ENCODE measurements around the gene SLC11A2.
"Not testable (repeated sequence)": the region's sequence is repeated elsewhere in the genome, so short reads cannot be mapped to it uniquely, and the experiment has no call there.

SLC11A2 gene

DNA sequence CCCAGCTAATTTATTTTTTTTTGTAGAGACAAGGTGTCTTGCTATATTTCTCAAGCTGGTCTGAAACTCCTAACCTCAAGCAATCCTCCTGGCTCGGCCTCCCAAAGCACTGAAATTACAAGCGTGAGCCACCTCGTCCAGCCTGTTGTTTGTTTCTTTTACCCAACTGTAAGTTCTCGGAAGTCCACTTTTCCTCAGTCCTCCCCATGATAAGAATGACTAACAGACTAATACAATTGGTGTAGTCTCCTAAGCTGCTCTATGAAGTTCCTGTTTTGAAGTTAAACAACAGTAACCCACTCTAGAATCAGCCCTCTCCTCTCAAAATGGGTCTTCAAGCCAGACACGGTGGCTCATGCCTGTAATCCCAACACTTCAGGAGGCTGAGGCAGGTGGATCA is 37.3 kb downstream of the SLC11A2 start:
- no peak for DNase-seq

DNA sequence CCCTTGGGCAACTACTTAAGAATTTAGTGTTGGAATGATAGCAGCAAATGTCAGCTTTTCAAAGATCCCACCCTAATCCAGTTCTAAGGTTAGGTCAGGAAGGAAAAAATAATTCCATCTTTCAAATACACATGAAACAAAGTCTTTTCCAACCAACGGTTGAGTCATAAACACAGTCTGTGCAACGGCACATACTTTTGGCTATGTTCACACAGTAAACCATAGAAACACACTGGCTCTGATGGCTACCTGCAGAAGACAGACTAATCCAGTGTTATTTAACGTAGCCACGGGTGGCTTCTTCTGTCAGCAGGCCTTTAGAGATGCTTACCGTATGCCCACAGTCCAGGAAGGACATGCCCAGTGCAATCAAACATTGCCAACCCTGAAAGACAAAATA is 38.1 kb downstream of the SLC11A2 start:
- DNase-seq, result no peak

DNA sequence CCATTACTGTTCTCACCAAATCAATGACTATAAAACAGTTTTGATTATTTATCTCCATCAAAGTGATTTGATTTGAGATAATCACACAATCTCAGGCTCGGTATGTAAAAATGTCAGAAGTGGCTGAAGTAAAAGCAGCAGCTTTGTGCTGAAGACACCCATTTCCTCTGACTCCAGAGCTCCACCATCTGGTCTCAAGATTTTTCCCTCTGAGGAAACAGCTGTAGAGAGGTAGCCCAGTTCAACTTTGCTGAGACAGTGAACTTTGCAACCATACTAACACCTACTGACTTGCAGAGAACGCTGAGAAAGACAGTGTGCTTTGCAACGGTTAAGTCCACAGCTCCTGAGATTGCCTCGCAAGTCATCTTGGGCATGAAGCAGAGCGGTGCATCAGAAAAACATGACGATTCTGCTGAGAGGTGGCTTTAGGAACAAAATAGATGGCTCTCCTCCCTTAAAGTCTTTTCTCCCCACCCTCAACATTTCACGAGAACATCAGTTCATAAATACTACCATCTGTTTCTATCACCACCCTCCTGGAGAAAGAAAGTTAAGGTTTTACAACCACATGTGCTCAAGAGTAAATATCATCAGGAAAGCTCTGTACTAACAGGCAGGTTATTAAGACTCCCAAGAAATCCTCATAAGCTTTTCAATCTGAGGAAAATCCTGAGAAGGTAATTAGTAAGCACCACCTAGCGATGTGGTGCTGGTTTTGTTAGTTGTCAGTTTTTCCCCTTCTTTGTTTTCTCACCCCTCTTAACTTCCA is 39.0 kb downstream of the SLC11A2 start:
- DNase-seq, result no peak

DNA sequence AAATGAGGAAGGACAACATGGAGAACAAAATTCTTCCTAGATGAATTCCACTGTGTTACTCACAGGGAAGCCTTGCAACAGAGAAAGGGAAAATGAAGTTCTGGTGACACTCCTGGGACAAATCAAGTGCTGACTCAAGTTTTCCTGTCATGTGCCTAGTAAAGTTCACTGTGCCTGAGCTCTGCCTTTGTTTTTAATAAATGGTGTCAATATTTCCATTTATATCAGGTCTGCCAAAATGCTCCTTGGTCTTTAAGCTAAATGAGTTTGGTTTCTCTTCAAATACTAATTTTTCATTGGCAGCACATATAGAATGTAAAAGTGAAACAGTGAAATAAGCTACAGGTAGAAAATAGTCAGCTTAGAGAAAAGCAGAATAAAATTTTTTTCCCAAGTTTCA is 40.9 kb downstream of the SLC11A2 start:
- no peak for DNase-seq

DNA sequence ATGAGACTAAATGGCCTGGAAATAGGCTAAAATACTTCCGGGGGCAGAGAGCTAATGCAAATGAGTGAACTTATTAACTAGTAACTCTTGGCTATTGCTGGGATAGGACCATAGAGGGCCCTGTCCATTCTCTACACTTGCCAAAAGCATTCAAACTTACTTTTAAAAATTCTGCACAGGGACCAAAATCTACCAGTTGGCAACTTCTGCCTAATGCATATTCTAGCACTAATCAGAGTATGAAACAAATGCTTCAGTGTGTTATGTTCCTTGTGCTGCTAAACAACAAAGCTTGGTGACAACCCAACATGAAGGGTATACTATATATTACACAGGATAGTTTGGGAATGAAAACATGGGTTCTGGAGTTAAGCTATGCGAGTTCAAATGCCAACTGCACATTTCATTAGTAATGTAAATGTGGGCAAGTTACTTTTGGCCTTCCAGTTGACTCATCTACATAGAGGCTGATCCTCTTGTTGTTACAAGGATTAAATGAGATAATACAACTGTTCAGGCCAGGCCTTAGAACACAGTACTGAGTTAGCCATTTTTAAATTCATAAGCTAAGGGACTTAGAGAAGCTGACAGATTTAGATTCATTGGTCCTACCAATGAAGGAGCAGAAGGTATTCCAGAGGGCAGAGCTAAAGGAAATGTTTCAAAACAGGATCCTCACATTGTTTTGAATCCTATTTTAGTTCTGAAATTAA is 41.4 kb downstream of the SLC11A2 start:
- no peak for DNase-seq

DNA sequence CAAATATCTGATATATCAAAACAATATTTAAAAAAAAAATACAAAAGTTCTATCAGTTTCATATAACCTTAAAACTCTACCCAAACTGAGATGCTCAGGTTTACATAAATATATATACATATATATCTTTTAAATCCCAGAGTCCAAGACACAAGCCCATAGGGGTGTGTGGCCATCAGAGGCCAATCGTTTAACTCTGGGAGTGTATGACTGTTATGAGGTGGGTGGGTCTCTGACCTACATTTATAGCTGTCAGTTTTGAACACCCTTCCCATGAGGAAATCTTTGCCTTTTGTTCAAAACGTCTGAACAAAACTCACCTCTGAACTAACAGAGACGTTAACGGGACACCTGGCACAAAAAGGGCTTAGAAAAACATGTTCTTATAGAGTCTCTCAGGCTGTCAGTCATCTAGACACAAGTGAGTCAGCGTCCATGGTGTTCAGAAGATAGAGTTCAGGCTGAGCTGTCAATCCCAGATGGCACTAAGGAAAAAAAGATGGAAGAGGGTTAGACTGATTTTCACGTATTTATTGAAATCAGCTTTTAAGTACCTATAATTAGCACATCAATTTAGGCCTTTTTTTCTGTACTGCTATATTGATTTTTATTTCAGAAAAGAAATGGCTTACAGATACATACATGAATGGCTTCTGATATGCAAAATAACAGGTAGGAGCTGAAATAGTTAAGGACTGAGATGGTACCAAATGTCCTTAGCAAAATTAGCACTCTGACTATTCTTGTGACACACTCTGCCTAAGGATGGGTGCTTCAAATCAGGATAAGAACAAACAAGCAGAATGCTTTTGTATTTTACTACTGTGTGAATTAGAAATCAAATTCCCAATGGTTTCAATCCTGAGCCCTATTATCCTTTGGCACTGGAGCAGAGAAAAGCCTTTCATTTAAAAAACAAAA is 44.6 kb downstream of the SLC11A2 start:
- peak; percentile 28 for DNase-seq

DNA sequence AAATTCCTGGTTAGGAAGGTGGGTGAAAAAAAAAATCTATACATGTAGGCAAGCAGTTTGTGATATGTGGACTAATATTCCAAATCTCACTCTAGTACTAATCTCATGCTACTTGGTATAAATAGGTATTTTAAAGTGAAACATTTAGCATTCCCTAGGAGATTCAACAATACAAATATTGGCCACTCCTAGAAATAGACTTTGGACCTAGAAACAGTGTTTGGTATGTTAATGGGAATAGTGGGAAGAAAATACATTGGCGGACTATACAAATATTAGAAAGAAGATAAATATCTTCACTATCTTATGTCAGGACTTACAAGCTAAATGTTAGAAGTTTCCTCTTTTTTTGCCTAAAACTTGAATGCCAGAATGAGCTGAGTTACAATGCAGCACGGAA is 45.6 kb downstream of the SLC11A2 start:
- DNase-seq, result no peak

DNA sequence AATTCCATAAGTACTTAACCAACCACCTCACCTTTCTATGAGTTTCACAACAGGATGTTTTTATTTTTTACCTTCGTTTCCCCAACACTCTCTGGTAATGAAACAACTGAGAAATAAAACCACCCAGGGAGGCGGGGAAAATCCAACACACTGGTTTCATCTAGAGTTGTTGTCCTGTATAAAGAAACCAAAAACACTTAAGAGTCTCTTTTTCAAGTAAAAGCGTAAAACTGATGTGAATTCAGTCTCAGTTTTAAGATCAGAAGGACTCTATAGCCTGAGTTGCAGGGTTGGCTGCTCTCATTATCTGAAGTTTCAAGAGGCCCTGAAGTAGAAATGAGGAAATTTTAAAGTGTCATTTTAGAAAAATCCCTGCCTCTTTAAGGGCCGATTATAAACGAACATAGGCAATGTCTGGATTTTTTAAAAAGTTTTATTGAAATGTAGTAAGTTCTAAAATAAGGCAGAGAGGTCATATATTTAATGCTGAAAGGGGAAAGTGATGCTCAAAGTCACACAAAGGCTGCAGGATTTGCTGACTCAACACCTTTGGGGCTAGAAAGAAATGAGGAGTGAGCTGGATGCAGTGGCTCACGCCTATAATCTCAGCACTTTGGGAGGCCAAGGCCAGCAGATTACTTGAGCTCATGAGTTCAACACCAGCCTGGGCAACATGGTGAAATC is 46.7 kb downstream of the SLC11A2 start:
- DNase-seq, result no peak

DNA sequence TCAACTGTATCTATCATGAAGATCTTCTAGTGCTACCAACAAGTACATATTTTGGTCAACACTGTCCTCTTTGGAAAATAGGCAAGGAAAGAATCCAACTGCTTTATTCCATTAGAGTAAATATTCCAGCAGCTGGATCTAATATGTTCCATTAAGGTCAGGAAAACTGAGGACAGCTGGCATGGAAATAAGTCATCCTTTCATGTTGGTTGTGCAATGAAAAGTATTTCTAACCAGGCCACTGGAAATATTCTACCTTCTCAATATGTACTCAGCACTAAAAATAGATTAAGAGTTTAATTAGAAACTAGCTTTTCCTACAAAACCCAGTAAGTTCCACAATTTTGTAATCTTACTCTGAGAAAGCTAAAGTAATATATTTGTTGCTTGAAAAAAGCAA is 54.2 kb downstream of the SLC11A2 start:
- DNase-seq, result no peak

DNA sequence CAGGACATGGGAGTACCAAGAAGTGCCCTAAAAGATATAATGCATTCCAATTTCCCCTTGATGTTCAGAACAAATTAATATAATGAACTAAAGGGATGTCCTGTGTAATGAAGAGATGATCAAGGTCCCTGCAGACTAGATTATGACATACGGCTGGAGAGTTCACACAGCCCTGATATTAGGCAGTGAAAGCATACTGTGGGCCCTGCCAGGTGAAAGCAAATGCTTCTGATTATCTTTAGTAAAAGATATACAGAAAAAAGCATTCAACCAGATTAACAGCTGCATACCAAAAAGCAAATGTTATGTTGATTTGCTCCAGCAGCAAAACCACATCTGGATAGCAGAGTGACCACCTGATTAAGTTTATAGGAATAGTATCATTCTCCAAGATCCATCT is 61.8 kb downstream of the SLC11A2 start:
- no peak for DNase-seq

DNA sequence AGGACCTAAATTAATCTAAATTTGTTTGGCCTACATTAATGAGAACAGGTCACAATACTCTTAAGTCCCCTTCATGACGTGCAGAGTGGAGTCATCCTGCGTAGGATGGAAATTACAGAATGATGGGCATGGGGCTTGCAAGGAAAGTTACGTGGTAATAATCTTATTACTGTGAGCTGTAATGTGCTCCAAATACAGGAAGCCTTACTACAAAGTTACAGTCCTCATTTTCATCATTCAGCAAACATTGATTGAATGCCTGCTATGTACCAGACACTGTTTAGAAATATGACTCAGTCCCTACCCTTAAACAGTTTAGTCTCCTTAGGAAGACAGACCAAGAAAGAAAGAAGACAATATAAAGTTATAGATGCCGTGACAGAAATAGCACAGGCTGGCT is 64.5 kb downstream of the SLC11A2 start:
- DNase-seq, result no peak

DNA sequence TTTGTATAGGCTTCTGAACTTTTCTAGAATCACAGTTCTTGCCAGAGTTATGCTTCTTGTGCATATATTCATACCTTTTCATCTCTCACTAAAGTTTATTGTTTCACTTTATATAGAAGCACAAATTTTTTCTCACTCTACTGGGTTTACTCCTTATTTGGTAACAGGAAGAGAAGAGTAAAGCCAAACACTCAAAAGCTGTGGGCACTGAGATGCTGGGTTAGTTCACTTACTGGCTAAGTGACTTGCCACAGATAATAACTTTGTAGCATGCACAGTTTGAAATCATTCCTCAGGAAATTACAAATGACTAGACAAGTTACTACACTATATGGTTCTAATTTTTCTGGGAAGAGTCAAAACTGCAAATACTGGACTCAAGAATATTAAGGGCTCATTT is 66.1 kb downstream of the SLC11A2 start:
- no peak for DNase-seq

DNA sequence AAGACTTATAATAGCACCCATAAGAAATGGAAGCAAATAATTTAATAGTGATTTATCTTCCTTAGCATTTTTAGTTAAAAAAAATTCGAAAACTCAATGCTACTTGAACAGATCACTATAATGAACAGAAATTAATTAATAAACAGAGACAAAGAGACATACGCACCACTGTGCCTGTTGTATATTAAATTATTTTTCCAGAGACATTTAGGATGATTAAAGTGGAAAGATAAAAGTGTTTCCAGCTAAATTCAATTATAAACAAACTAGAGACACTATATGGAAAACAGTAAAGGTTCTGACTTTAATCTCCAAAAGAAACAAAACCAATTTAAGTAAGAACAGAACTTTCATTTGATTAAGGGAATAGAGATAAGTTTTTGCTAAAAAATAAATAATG is 70.5 kb downstream of the SLC11A2 start:
- DNase-seq, result no peak

DNA sequence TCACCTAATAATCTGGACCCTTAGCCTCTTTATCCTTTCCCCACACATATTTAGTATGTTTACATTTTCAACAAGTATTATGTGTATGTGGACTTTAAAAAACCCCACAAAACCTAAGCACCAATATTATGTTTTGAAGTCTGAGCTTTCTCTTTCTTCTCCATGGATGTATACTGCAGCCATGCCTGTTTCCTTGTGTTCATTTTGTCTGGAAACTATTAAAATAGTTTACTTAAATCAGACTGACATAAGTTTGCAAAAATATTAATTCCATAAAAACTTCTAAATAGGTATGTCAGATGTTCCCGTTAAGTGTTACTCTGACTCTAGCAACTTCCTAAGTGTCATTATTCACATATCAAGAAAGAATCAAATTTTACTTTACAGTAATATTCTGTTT is 70.9 kb downstream of the SLC11A2 start:
- DNase-seq, result no peak

DNA sequence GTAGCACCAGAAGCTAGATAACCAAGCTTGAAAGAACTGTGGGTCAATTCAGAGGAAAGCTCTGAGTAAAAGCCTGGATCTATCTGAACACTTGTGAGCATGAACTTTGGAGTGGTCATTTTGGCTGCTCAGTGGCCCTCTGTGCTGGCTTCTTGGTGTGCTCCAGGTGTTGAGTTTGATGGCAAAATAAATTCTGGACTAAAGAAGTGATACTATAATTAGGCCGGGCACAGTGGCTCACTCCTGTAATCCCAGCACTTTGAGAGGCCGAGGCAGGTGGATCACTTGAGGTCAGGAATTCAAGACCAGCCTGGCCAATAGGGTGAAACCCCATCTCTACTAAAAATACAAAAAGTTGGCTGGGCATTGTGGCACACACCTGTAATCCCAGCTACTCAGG is 71.4 kb downstream of the SLC11A2 start:
- DNase-seq, result not testable (repeated sequence)

DNA sequence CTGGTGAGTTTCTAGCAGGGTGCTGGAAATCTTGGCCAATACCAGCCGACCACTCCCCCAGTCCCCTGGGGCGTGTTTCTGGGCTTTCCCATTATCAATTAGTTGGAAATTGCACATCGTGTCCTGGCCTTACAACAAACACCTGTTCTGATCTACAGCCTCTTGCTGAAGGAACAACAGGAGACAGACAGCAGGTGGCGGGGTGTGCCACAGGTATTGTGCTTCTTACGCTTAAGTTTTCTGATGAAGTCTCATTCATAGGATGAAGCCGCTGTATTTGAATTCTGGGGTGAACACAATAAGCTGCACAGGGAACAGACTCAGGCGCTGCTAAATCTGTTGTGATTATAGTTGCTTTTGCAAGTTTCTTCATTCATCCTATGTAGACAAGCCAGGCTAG is 73.1 kb downstream of the SLC11A2 start:
- DNase-seq, result no peak

DNA sequence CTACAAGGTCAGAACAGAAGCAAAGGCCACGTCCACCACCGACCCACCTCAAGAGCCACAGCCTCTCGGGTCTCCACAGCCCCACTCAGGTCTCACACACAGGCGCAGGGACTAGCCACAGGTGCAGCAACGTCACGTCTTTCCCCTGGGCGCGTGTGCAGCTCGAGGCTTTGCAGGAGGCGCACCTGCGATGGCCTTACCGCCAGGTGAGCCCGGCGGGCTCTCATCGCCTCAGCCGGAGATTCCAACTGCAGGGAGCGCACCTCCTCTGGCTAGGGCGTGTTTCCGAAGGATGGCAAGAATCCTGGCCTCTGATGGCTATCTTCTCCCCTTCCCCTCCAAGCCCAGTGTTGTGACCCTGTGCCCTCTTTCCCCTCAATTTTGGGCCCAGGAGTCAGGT is 73.7 kb downstream of the SLC11A2 start, which contains the start of gene HIGD1C:
Gene HIGD1C (plus strand): TSS at position 35 of the 400 bp plus-strand sequence. CDS start 1,455 bp downstream, outside the sequence.
- DNase-seq, result no peak

DNA sequence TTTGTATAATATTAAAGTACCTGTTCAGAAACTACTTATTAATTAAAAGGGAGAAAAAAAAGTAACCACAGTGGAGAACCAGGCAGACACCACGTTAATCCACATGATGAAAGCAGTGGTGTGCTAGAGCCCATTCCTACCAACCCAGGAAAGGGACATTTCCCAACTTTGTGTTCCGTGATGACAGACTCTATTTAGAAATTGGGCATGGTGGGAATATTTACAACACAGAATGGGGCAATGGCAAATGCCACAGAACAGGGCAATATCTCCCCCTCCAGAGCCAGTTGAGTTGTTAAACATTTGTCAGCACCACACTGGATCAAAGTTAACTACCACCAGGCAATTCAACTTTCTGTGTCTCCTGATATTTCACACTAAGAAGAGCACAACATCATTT is 75.1 kb downstream of the SLC11A2 start:
- no peak for DNase-seq

DNA sequence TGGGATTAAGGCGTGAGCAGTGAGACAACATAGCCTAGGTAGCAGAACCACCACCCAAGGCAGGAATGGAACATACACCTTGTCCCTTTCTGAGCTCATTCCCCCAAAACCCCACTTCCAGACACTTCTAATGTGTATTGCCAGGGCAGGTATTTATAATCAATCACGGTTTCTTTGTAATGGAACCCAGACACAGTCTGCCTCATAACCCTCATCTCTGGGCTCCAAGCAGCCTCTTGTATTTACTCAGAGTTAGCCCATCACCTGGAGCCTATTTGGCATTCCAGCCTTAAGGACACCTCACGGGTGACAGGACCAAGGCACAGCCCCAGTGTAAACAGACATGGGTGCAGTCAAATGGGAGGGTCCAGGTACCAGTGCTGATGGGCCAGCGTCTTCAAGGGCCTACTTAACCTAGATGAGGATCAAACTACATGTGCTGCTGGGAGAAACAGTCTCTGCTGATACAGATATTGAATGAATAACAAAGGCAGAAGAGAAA is 76.3 kb downstream of the SLC11A2 start:
- DNase-seq, result no peak

DNA sequence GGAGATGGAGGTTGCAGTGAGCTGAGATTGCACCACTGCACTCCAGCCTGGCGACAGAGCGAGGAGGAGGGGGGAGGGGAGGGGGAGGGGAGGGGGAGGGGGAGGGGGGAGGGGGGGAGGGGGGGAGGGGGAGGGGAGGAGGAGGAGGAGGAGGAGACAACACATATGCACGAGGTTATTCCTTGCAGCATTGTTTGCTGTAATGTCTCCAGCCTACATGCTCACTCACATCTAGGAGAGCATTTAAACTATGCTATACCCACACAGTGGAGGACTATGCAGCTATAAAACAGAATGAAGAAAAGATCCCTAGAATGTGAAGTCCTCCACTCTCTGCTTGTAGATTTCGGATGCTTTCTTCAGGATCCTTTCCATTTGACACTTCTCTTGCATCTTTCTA is 77.4 kb downstream of the SLC11A2 start:
- no peak for DNase-seq

DNA sequence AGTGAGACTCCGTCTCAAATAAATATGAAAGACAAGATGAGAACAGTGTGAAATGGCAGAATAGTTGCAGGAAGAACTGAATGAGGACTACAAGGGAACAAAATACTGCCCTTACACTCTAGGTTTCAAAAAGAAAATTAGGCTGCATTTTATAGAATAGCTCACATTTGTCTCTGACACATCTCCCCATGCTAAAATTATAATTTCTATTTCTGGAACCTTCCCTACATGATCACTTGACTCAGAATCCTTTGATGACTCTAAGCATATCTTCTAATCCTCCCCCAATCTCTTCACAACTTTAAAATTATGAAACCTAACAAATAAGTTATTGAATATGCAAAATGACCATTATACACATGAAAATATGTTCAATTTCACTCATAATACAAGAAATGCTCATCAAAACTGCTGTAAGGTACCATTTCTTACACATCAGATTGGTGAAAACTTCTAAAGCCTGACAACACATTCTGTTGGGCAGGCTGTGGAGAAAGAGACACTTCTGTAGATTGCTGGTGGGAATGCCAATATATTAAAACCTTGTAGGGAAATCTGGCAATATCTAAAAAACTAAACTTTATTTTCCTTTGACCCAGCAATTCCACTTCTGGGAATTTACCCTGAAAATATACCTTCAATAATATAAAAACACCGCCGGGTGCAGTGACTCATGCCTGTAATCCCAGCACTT is 78.1 kb downstream of the SLC11A2 start:
- no peak for DNase-seq

DNA sequence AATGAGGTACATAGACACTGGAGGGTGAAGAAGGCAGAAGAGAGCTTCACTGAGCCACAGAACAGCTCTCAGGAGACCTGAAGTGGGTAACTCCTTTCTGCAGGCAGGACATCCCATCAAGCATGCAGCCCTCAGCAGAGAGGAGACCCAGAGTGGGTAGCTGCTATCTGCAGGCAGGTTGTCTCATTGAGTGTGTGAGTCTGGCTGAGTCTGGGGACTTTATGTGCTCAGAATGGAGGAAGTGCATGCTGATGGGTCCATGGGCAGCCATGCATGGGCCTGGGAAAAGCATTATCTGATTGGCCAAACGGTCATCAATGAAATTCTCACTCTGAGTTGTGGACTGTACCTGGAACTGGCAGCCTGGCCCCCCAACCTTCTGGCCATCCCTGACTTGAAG is 88.5 kb downstream of the SLC11A2 start:
- no peak for DNase-seq

Measured in NCI-H345 (cell line).